Measurements from ENCODE around the gene ELL. TPM values are rescaled to one million over a fixed set of nuclear protein-coding genes. Genes with fewer than 3 reads are reported as not detected.
"Not testable (repeated sequence)": the region's sequence is repeated elsewhere in the genome, so short reads cannot be mapped to it uniquely, and the experiment has no call there.

ELL gene
- total RNA-seq, 1 donor from 2014 or later = 17.1 TPM

DNA sequence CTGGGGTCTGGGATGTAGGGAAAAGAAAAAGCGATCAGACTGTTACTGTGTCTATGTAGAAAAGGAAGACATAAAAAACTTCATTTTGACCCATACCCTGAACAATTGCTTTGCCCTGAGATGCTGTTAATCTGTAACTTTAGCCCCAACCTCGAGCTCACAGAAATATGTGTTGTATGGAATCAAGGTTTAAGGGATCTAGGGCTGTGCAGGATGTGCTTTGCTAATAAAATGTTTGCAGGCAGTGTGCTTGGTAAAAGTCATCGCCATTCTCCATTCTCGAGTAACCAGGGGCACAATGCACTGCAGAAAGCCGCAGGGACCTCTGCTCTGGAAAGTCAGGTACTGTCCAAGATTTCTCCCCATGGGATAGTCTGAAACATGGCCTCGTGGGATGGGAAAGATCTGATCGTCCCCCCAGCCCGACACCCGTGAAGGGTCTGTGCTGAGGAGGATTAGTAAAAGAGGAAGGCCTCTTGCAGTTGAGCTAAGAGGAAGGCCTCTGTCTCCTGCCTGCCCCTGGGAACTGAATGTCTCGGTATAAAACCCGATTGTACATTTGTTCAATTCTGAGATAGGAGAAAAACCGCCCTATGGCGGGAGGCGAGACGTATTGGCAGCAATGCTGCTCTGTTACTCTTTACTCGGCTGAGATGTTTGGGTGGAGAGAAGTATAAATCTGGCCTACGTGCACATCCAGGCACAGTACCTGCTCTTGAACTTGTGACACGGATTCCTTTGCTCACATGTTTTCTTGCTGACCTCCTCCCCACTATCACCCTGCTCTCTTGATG is 119.2 kb downstream of the ELL start:
- not testable (repeated sequence) for DNase-seq (ENCODE audit: low read depth in 2 of 2)

DNA sequence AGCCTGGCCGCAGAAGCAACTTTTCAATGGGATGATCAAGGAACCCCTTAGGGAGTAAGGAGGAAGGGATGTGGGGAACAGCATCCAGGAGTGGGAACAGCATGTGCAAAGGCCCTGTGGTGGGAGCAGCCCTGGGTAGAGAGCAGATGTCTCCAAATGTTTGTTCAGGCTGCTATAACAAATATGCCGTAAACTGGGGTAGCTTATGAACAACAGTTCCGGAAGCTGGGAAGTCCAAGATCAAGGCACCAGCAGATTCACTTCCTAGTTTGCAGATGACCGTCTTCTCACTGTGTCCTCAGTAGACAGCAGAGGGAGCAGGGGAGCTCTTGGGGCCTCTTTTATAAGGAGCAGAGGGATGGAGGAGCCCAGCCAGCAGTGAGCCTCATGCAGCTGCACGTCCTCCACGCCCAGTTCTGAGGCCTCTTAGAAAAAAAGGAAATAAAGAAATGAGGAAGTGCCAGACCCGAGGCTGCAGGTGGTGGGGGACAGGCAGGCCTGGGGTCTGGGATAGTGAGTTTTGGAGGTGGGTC is 120.2 kb downstream of the ELL start:
- DNase-seq (ENCODE audit: low read depth in 2 of 2) = peak in 1 of 2 donors; percentile 76

DNA sequence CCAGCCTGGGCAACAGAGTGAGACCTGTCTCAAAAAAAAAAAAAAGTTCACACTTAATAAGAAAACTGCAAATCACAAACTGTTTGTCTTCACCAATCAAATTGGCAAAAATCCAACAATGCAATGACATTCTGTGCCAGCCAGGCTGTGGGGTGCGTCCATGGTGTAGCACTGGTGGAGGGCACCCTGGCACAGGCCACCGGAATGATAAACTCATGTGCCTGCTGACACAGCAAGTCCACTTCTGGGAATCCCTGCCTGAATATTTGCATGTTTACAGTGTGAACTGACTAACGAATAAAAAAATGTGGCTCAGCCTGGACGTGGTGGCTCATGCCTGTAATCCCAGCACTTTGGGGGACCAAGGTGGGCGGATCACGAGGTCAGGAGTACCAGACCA is 122.9 kb downstream of the ELL start:
- DNase-seq (ENCODE audit: low read depth in 2 of 2) = peak in 1 of 2 donors; percentile 61

DNA sequence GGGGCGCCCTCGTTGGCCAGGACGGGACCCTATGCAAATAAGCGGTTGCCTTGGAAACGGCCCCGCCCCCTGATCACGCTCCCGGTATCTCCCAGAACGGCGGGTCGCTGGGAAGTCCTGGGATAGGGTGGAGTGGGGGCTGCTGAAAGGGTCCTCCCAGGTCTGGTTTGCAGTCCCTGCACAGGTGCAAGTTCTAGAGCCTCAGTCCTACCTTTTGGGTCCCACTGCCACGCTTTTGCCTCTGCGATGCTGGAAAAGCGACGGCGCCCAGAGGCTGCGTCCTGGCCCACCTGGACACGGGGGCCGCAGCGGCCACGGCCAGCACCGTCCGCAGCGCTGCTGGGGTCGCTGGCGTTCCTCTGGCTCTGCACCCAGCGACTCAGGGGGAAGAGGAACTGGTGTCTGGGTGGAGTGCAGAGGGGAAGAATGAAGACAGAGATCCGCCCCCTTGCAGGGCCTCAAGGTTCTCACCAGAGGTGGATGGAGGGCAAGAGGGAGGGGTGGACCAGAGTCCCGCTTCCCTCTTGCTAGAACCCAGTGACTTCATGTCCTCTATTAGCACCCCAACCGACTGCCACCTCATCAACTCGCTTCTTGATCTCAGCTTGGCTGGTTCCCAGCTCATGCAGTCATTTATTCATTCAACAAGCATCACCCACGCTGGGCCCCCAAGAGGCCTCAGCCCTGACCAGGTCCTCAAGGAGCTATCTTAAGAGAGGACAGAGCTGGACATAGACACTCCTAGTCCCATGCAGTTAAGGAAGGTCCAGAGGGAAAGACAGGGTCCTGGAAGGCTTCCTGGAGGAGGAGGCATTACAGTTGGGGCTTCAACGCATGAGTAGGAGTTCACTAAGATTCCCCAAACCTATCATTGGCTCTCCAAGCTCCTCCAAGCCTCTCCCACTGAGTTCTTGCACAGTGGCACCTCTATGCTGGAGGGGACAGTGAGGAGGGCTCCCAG is 124.3 kb downstream of the ELL start, which contains the start of gene LRRC25:
Gene LRRC25, minus strand, starts transcription at position 381 of the 961 bp plus-strand sequence. CDS start 659 bp downstream, outside the sequence.
- no peak for DNase-seq (ENCODE audit: low read depth in 2 of 2)

DNA sequence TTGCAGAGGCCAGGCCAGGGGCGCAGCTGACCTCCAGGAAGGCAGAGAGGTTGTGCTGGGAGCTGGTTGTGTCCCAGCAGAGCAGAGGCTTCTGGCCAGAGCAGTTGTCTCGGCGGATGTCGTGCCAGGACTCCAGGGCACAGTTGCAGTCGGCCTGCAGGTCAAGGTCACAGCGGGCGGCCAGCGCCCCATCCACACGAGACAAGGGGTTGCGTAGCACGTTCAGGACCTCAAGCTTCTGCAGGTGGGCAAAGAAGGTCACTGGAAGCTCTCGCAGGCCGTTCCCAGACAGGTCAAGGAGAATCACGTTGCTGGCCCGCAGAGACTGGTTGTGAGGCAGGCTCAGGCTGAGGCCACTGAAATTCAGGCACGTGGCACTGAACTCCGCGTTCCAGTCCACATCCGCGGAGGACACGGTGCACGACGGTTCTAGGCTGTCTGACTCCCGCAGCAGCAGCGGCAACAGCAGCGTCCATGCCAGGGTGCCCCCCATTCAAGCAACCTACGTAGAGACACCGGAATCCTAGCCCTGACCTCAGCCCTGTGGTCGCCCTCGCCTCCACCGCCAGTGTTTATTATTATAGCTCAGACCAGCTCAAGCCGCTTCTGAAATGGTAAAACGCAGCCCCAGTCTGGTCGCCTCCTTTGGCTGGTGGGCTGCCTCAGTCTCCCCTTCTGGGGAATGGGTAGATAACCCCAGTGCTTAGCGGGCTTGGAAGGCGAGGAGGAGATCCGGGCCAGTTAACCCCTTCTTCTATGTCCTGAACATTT is 125.2 kb downstream of the ELL start:
- DNase-seq (ENCODE audit: low read depth in 2 of 2) = no peak

DNA sequence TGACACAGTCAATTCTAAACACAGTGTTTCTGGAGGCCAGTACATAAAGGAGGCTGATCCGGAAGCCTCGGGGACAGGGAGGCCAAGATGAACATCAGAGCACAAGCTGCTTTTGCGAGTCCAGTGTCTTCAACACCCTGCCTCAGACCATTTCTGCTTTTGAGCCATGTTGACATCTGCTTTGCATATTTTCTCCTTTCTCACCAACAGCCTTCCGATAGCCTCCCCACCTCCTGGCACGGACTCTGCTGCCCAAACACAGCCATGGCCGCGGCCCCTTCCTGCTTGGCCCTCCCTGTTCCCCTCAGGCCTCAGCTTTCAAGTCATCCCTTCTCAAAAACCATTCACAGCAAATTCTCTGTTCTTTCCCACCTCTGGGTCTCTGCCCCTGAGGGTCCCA is 128.0 kb downstream of the ELL start:
- no peak for DNase-seq (ENCODE audit: low read depth in 2 of 2)

DNA sequence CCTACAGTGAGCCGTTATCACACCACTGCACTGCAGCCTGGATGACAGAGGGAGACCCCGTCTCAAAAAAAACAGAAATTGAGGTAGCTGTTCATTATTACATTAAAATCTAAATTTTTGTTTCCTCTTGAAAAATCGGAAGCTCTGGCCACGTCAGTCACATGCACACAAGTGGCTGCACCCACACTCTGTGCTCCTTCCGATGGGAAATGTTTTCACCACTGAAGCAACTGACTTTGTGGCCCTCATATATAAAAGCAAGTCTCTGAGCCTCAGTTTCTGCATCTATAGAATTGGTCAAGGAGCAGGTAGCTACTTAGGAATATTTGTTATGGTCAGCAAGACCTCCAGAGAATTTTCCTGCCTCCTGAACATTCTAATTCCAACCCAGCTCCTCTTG is 128.9 kb downstream of the ELL start:
- DNase-seq (ENCODE audit: low read depth in 2 of 2) = no peak

Other genes starting within 250 kb of the ELL start
- under 0.01 TPM in 2 replicates for gene IQCN, start 247.6 kb downstream of the ELL start, total RNA-seq
- 55.4 and 117 TPM in 2 replicates for gene JUND, start 240.4 kb downstream of the ELL start, total RNA-seq
- gene LSM4, start 199.0 kb downstream of the ELL start, total RNA-seq = 86.1 and 110 TPM in 2 replicates
- 12.1 and 14.8 TPM in 2 replicates for gene PGPEP1, start 181.5 kb downstream of the ELL start, total RNA-seq
- gene GDF15, start 135.9 kb downstream of the ELL start, total RNA-seq = 70.0 and 104 TPM in 2 replicates
- gene LRRC25, start 124.4 kb downstream of the ELL start, total RNA-seq = not detected in 2 replicates
- gene SSBP4, start 102.7 kb downstream of the ELL start, total RNA-seq = 44.0 and 45.8 TPM in 2 replicates
- gene ISYNA1, start 83.9 kb downstream of the ELL start, total RNA-seq = 26.0 and 33.6 TPM in 2 replicates
- 137 and 167 TPM in 2 replicates for gene FKBP8, start 21.5 kb upstream of the ELL start, total RNA-seq
- gene KXD1, start 35.8 kb upstream of the ELL start, total RNA-seq = 39.5 and 53.4 TPM in 2 replicates
- gene UBA52, start 49.8 kb upstream of the ELL start, total RNA-seq = 955 and 1,121 TPM in 2 replicates
- 43.3 and 53.8 TPM in 2 replicates for gene REX1BD, start 66.7 kb upstream of the ELL start, total RNA-seq
- not detected in 2 replicates for gene CRLF1, start 84.7 kb upstream of the ELL start, total RNA-seq
- gene TMEM59L, start 90.8 kb upstream of the ELL start, total RNA-seq = not detected in 2 replicates
- 1.2 and 1.5 TPM in 2 replicates for gene KLHL26, start 115.0 kb upstream of the ELL start, total RNA-seq
- gene CRTC1, start 161.6 kb upstream of the ELL start, total RNA-seq = 0.44 and 0.79 TPM in 2 replicates